Tibial nerve (tissue), 4 donors: ENCODE measurements around the gene UTP18.

Experiments used
- CTCF ChIP-seq, 5 experiments: fragments of 200-600 bp in 3 of 5; fragments of 450-650 bp in 2 of 5; sonication (generic) in 3 of 5; IDR thresholded peaks; one replicate each; pipeline ENCODE4 v1.5.1; 2016 to 2019; ENCODE audit warnings: antibody characterized with exemption in 5 of 5, mild to moderate bottlenecking in 3 of 5, moderate library complexity in 2 of 5
- EP300 ChIP-seq, 2 donors: sonication (generic); formaldehyde crosslinking; IDR thresholded peaks; one replicate each; pipeline ENCODE4 v1.6.1; 2017; ENCODE audit warnings: antibody characterized with exemption in 2 of 2, mild to moderate bottlenecking in 1 of 2
- POLR2A ChIP-seq, 2 donors: fragments of 450-650 bp; IDR thresholded peaks; one replicate each; pipeline ENCODE4 v1.6.1; 2017; ENCODE audit warnings: antibody characterized with exemption in 2 of 2, mild to moderate bottlenecking in 2 of 2, moderate library complexity in 2 of 2

GRCh38 chr17:51269991-51270390 lies 9.6 kb downstream of the UTP18 start:
- TF ChIP-seq CTCF (IDR thresholded peaks at IDR 0.05): no peak
- TF ChIP-seq EP300 (IDR thresholded peaks at IDR 0.05): no peak
- no peak for TF ChIP-seq POLR2A (IDR thresholded peaks at IDR 0.05)
